Karpas-422 (cell line): ENCODE data around the gene CEP95. TPM values are rescaled to one million over a fixed set of nuclear protein-coding genes. Genes with fewer than 3 reads are reported as not detected.
A peak's percentile ranks its signal among the peaks of the same experiment; 100 is the strongest.
"Not testable (repeated sequence)": the region's sequence is repeated elsewhere in the genome, so short reads cannot be mapped to it uniquely, and the experiment has no call there.

ENCODE experiments used
- DNase-seq: peaks from one replicate; pipeline ENCODE4 v3.0.0-alpha.2; 2015
- H2AFZ ChIP-seq: fragments of 200-600 bp; sonication (generic); 2 replicates; pipeline ENCODE4 v1.6.1; 2014; ENCODE audit warnings: antibody characterized with exemption, low read length, mixed read lengths
- H3K27ac ChIP-seq: fragments of 200-600 bp; sonication (generic); 2 replicates; pipeline ENCODE4 v1.5.1; 2014; ENCODE audit warnings: mild to moderate bottlenecking, low read length, moderate library complexity
- H3K27me3 ChIP-seq: fragments of 200-600 bp; sonication (generic); 2 replicates; pipeline ENCODE4 v1.6.1; 2014; ENCODE audit warnings: low read length, mixed read lengths
- H3K36me3 ChIP-seq: fragments of 200-600 bp; sonication (generic); 2 replicates; pipeline ENCODE4 v1.6.1; 2014; ENCODE audit warnings: low read length, mixed read lengths; ENCODE audit not compliant: insufficient read depth
- H3K4me1 ChIP-seq: fragments of 200-600 bp; sonication (generic); 2 replicates; pipeline ENCODE4 v1.6.1; 2014; ENCODE audit warnings: mild to moderate bottlenecking, low read length, mixed read lengths
- H3K4me2 ChIP-seq: fragments of 200-600 bp; sonication (generic); 2 replicates; pipeline ENCODE4 v1.6.1; 2014; ENCODE audit warnings: low read length, low read depth, mild to moderate bottlenecking; ENCODE audit not compliant: poor library complexity, severe bottlenecking
- H3K4me3 ChIP-seq: fragments of 200-600 bp; sonication (generic); 2 replicates; pipeline ENCODE4 v1.5.1; 2014; ENCODE audit warnings: mild to moderate bottlenecking, antibody characterized with exemption, low read length, mixed read lengths
- H3K79me2 ChIP-seq: fragments of 200-600 bp; sonication (generic); 2 replicates; pipeline ENCODE4 v1.6.1; 2014; ENCODE audit warnings: mild to moderate bottlenecking, low read length, mixed read lengths
- H3K9ac ChIP-seq: fragments of 200-600 bp; sonication (generic); 2 replicates; pipeline ENCODE4 v1.6.0; 2014; ENCODE audit warnings: low read length
- H3K9me2 ChIP-seq: fragments of 200-600 bp; sonication (generic), shearing (Covaris generic); replicated peaks from 2 replicates; pipeline ENCODE4 v1.6.0; 2014; ENCODE audit warnings: mild to moderate bottlenecking, low read length, moderate library complexity; ENCODE audit not compliant: insufficient read depth
- H3K9me3 ChIP-seq: fragments of 300-700, 200-600 bp; sonication (generic); 2 replicates; pipeline ENCODE4 v1.6.1; 2014; ENCODE audit warnings: low read length, mixed read lengths
- H4K20me1 ChIP-seq: fragments of 200-600 bp; sonication (generic); 2 replicates; pipeline ENCODE4 v1.6.1; 2014; ENCODE audit warnings: mild to moderate bottlenecking, antibody characterized with exemption, low read length, low read depth; ENCODE audit not compliant: insufficient read depth
- total RNA-seq: library from RNA; depleted of rRNA; stranded (reverse); fragments of >200 nt; shearing (Covaris generic); gene quantifications from 2 replicates; pipeline ENCODE4 v1.2.3, GENCODE V29; 2014; ENCODE audit warnings: low replicate concordance

CEP95 gene
- total RNA-seq, 1 experiment from 2014 or later = 62.1 TPM

- Histone ChIP-seq H3K4me3 (no peak overlapping the region), H3K4me2 (no peak overlapping the region), H3K9ac (no peak overlapping the region), H3K36me3 (peaks cover 63% of the 10 kb centered on the region), H3K4me1 (no peaks in the 10 kb centered on the region), H3K9me3 (no peaks in the 10 kb centered on the region), H3K27ac (no peak overlapping the region), H3K9me2 (no peaks in the 10 kb centered on the region), H3K79me2 (peaks cover 25% of the 10 kb centered on the region), H3K27me3 (no peaks in the 10 kb centered on the region), H4K20me1 (no peaks in the 10 kb centered on the region), H2AFZ (no peak overlapping the region)
- no peak for DNase-seq
Measured at GRCh38 chr17:64488301-64488700, 18.5 kb upstream of the CEP95 start.

GRCh38 chr17:64491034-64491860 is 15.5 kb upstream of the CEP95 start:
- no peak overlapping the region for H3K9ac ChIP-seq
- no peaks in the 10 kb centered on the region for H3K27me3 ChIP-seq
- no peaks in the 10 kb centered on the region for H3K9me3 ChIP-seq
- H2AFZ ChIP-seq = no peak overlapping the region
- H3K4me1 ChIP-seq = peaks cover 19% of the 10 kb centered on the region
- H3K36me3 ChIP-seq = peaks cover 44% of the 10 kb centered on the region
- H3K27ac ChIP-seq = no peak overlapping the region
- peaks cover 50% of the 10 kb centered on the region for H3K79me2 ChIP-seq
- peak; percentile 84 for DNase-seq
- no peak overlapping the region for H3K4me3 ChIP-seq
- H3K4me2 ChIP-seq = no peak overlapping the region
- H4K20me1 ChIP-seq = no peaks in the 10 kb centered on the region
- no peaks in the 10 kb centered on the region for H3K9me2 ChIP-seq

- H4K20me1 ChIP-seq = no peaks in the 10 kb centered on the region
- no peaks in the 10 kb centered on the region for H3K9me2 ChIP-seq
- peaks cover 39% of the 10 kb centered on the region for H3K36me3 ChIP-seq
- peaks cover 19% of the 10 kb centered on the region for H3K4me1 ChIP-seq
- H3K79me2 ChIP-seq = peaks cover 54% of the 10 kb centered on the region
- H3K27ac ChIP-seq = no peak overlapping the region
- DNase-seq = no peak
- H2AFZ ChIP-seq = no peak overlapping the region
- no peak overlapping the region for H3K9ac ChIP-seq
- H3K9me3 ChIP-seq = no peaks in the 10 kb centered on the region
- H3K4me3 ChIP-seq = no peak overlapping the region
- H3K27me3 ChIP-seq = no peaks in the 10 kb centered on the region
- H3K4me2 ChIP-seq = no peak overlapping the region
Measured at GRCh38 chr17:64491994-64492393, 14.8 kb upstream of the CEP95 start.

GRCh38 chr17:64492481-64493109 is 14.2 kb upstream of the CEP95 start:
- H3K4me2 ChIP-seq = no peak overlapping the region
- H3K9ac ChIP-seq = no peak overlapping the region
- no peaks in the 10 kb centered on the region for H3K9me2 ChIP-seq
- no peak overlapping the region for H3K4me3 ChIP-seq
- H3K79me2 ChIP-seq = peaks cover 54% of the 10 kb centered on the region
- no peaks in the 10 kb centered on the region for H4K20me1 ChIP-seq
- H3K36me3 ChIP-seq = peaks cover 38% of the 10 kb centered on the region
- peak; percentile 84 for DNase-seq
- no peak overlapping the region for H3K27ac ChIP-seq
- no peaks in the 10 kb centered on the region for H3K9me3 ChIP-seq
- H3K27me3 ChIP-seq = no peaks in the 10 kb centered on the region
- H3K4me1 ChIP-seq = peaks cover 25% of the 10 kb centered on the region
- no peak overlapping the region for H2AFZ ChIP-seq

GRCh38 chr17:64494121-64494520 is 12.7 kb upstream of the CEP95 start:
- H3K4me1 ChIP-seq = peaks cover 40% of the 10 kb centered on the region
- H3K27me3 ChIP-seq = no peaks in the 10 kb centered on the region
- H3K36me3 ChIP-seq = peaks cover 39% of the 10 kb centered on the region
- peak overlapping the region; percentile 81 for H3K4me2 ChIP-seq
- DNase-seq = no peak
- H3K4me3 ChIP-seq = peak overlapping the region; percentile 40; the same call in 1 of the 2 replicates
- H3K79me2 ChIP-seq = peaks cover 54% of the 10 kb centered on the region
- no peak overlapping the region; the same call in 1 of the 2 replicates for H3K9ac ChIP-seq
- H2AFZ ChIP-seq = no peak overlapping the region
- no peaks in the 10 kb centered on the region for H3K9me3 ChIP-seq
- H4K20me1 ChIP-seq = peaks cover 11% of the 10 kb centered on the region; the same call in 1 of the 2 replicates
- H3K9me2 ChIP-seq = no peaks in the 10 kb centered on the region
- peak overlapping the region; percentile 29; the same call in 1 of the 2 replicates for H3K27ac ChIP-seq

GRCh38 chr17:64495300-64495699 is 11.5 kb upstream of the CEP95 start:
- Histone ChIP-seq H3K27ac (peak overlapping the region; percentile 87; the same call in 1 of the 2 replicates), H3K4me2 (peak overlapping the region; percentile 81), H3K36me3 (peaks cover 41% of the 10 kb centered on the region), H4K20me1 (peaks cover 19% of the 10 kb centered on the region), H3K4me1 (peaks cover 52% of the 10 kb centered on the region), H3K79me2 (peaks cover 55% of the 10 kb centered on the region), H3K9ac (peak overlapping the region; percentile 91), H3K4me3 (peak overlapping the region; percentile 89)
- H2AFZ ChIP-seq, DNase-seq, H3K9me3 ChIP-seq, H3K9me2 ChIP-seq, H3K27me3 ChIP-seq: not testable (repeated sequence)

GRCh38 chr17:64496348-64496785 is 10.4 kb upstream of the CEP95 start:
- H3K27ac ChIP-seq = peak overlapping the region; percentile 87
- H3K4me3 ChIP-seq = peak overlapping the region; percentile 89
- no peak overlapping the region; the same call in 1 of the 2 replicates for H2AFZ ChIP-seq
- H3K4me1 ChIP-seq = peaks cover 62% of the 10 kb centered on the region
- peak overlapping the region; percentile 81 for H3K4me2 ChIP-seq
- no peaks in the 10 kb centered on the region for H3K9me2 ChIP-seq
- DNase-seq = peak; percentile 46
- peaks cover 42% of the 10 kb centered on the region for H3K36me3 ChIP-seq
- H3K79me2 ChIP-seq = peaks cover 45% of the 10 kb centered on the region
- peak overlapping the region; percentile 91 for H3K9ac ChIP-seq
- peaks cover 27% of the 10 kb centered on the region for H4K20me1 ChIP-seq
- no peaks in the 10 kb centered on the region for H3K9me3 ChIP-seq
- no peaks in the 10 kb centered on the region for H3K27me3 ChIP-seq
